ENCODE results near the gene SHC1. TPM values are rescaled to one million over a fixed set of nuclear protein-coding genes. Genes with fewer than 3 reads are reported as not detected.

The SHC1 gene
- total RNA-seq, 1 donor from 2014 or later, result 251 TPM

- H3K36me3 Mint-ChIP-seq (ENCODE audit: low read depth), result peaks cover 9% of the 10 kb centered on the region
- TF ChIP-seq CTCF (IDR thresholded peaks at IDR 0.05), result no peak
- peaks cover 61% of the 10 kb centered on the region for H3K4me1 Mint-ChIP-seq (ENCODE audit: low read depth)
- H3K4me3 Mint-ChIP-seq (ENCODE audit: unreplicated experiment), result no peak overlapping the region
- no peaks in the 10 kb centered on the region for H3K9me3 Mint-ChIP-seq (ENCODE audit: low read depth)
- no peak overlapping the region for H3K27ac Mint-ChIP-seq (ENCODE audit: unreplicated experiment)
- DNase-seq (ENCODE audit: low spot score), result peak; percentile 48
- no peaks in the 10 kb centered on the region for H3K27me3 Mint-ChIP-seq (ENCODE audit: low read depth)
Observed at GRCh38 chr1:154959426-154959780, 11.1 kb downstream of the SHC1 start.

- H3K9me3 Mint-ChIP-seq (ENCODE audit: low read depth), result no peaks in the 10 kb centered on the region
- peaks cover 7% of the 10 kb centered on the region for H3K36me3 Mint-ChIP-seq (ENCODE audit: low read depth)
- H3K27me3 Mint-ChIP-seq (ENCODE audit: low read depth), result no peaks in the 10 kb centered on the region
- no peak overlapping the region for H3K4me3 Mint-ChIP-seq (ENCODE audit: unreplicated experiment)
- H3K27ac Mint-ChIP-seq (ENCODE audit: unreplicated experiment), result no peak overlapping the region
- H3K4me1 Mint-ChIP-seq (ENCODE audit: low read depth), result peaks cover 60% of the 10 kb centered on the region
- TF ChIP-seq CTCF (IDR thresholded peaks at IDR 0.05), result no peak
- DNase-seq (ENCODE audit: low spot score), result peak; percentile 66
Observed at GRCh38 chr1:154958681-154959425, 11.7 kb downstream of the SHC1 start.

- H3K4me1 Mint-ChIP-seq (ENCODE audit: low read depth), result peaks cover 56% of the 10 kb centered on the region
- H3K9me3 Mint-ChIP-seq (ENCODE audit: low read depth), result no peaks in the 10 kb centered on the region
- H3K4me3 Mint-ChIP-seq (ENCODE audit: unreplicated experiment), result no peak overlapping the region
- DNase-seq (ENCODE audit: low spot score), result no peak
- no peak overlapping the region for H3K27ac Mint-ChIP-seq (ENCODE audit: unreplicated experiment)
- H3K27me3 Mint-ChIP-seq (ENCODE audit: low read depth), result no peaks in the 10 kb centered on the region
- peaks cover 3% of the 10 kb centered on the region for H3K36me3 Mint-ChIP-seq (ENCODE audit: low read depth)
- no peak for TF ChIP-seq CTCF (IDR thresholded peaks at IDR 0.05)
Observed at GRCh38 chr1:154958036-154958435, 12.5 kb downstream of the SHC1 start.

- Mint-ChIP-seq H3K36me3 (ENCODE audit: low read depth) (peaks cover 2% of the 10 kb centered on the region), H3K9me3 (ENCODE audit: low read depth) (no peaks in the 10 kb centered on the region), H3K4me3 (ENCODE audit: unreplicated experiment) (no peak overlapping the region), H3K27me3 (ENCODE audit: low read depth) (no peaks in the 10 kb centered on the region), H3K4me1 (ENCODE audit: low read depth) (peaks cover 55% of the 10 kb centered on the region), H3K27ac (ENCODE audit: unreplicated experiment) (peak overlapping the region; percentile 99)
- peak; percentile 25 for DNase-seq (ENCODE audit: low spot score)
- TF ChIP-seq CTCF (IDR thresholded peaks at IDR 0.05), result no peak
Observed at GRCh38 chr1:154957091-154957657, 13.4 kb downstream of the SHC1 start.

GRCh38 chr1:154956544-154956941, 14.0 kb downstream of the SHC1 start:
- Mint-ChIP-seq H3K36me3 (ENCODE audit: low read depth) (peaks cover 2% of the 10 kb centered on the region), H3K4me3 (ENCODE audit: unreplicated experiment) (peak overlapping the region; percentile 97), H3K27me3 (ENCODE audit: low read depth) (no peaks in the 10 kb centered on the region), H3K9me3 (ENCODE audit: low read depth) (no peaks in the 10 kb centered on the region), H3K4me1 (ENCODE audit: low read depth) (peaks cover 54% of the 10 kb centered on the region), H3K27ac (ENCODE audit: unreplicated experiment) (peak overlapping the region; percentile 99)
- DNase-seq (ENCODE audit: low spot score), result peak; percentile 47
- TF ChIP-seq CTCF (IDR thresholded peaks at IDR 0.05), result no peak

Data from chondrocyte (in vitro differentiated cells).